ENCODE data around the gene PIEZO2.

DNA sequence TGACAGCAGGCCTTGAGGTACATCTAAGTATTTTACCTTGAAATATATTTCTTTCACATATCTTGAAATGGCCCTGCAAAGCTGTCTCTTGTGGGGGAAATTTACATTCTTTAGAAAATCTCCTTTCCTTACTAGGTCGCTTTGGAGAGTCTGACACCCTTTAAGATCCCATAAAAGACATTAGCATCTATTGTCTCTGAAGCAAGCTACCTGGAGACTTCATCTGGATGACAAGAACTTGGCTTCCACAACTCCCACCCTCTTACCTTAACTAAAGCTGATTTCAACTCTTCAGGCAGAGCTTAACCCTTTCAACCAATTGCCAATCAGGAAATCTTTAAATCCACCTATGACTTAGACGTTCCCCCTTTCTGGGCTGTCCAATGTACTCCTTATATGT, 219.3 kb downstream of the PIEZO2 start:
- TF ChIP-seq, protein P1, sequence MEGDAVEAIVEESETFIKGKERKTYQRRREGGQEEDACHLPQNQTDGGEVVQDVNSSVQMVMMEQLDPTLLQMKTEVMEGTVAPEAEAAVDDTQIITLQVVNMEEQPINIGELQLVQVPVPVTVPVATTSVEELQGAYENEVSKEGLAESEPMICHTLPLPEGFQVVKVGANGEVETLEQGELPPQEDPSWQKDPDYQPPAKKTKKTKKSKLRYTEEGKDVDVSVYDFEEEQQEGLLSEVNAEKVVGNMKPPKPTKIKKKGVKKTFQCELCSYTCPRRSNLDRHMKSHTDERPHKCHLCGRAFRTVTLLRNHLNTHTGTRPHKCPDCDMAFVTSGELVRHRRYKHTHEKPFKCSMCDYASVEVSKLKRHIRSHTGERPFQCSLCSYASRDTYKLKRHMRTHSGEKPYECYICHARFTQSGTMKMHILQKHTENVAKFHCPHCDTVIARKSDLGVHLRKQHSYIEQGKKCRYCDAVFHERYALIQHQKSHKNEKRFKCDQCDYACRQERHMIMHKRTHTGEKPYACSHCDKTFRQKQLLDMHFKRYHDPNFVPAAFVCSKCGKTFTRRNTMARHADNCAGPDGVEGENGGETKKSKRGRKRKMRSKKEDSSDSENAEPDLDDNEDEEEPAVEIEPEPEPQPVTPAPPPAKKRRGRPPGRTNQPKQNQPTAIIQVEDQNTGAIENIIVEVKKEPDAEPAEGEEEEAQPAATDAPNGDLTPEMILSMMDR (IDR thresholded peaks at IDR 0.05), result no peak
- TF ChIP-seq ZFX (IDR thresholded peaks at IDR 0.05; ENCODE audit: borderline replicate concordance), result no peak
